Cardiac muscle cell (in vitro differentiated cells and primary cell): ENCODE results near the gene HSP90B1. TPM values are rescaled to one million over a fixed set of nuclear protein-coding genes. Genes with fewer than 3 reads are reported as not detected.
A peak's percentile ranks its signal among the peaks of the same experiment; 100 is the strongest.

ENCODE experiments used
- DNase-seq, 2 donors: peaks; one replicate each; pipeline versions ENCODE4 v3.0.0 to v3.0.0-alpha.2; 2010 to 2017; ENCODE audit warnings: low read depth in 1 of 2, low spot score in 1 of 2
- H3K27ac ChIP-seq: fragments of 200-600 bp; sonication (generic); 2 replicates; pipeline ENCODE4 v1.5.1; 2016
- H3K27me3 ChIP-seq: fragments of 200-600 bp; sonication (generic); 2 replicates; pipeline ENCODE4 v1.6.0; 2016; ENCODE audit warnings: control low read depth
- H3K36me3 ChIP-seq: fragments of 200-600 bp; sonication (generic); 2 replicates; pipeline ENCODE4 v1.5.1; 2016; ENCODE audit warnings: control low read depth
- H3K4me1 ChIP-seq: fragments of 200-600 bp; sonication (generic); 2 replicates; pipeline ENCODE4 v1.8.1; 2017; ENCODE audit warnings: low read depth, mild to moderate bottlenecking, mixed run types
- H3K4me3 ChIP-seq: fragments of 200-600 bp; sonication (generic); 2 replicates; pipeline ENCODE4 v1.5.1; 2016; ENCODE audit warnings: mild to moderate bottlenecking
- H3K9me3 ChIP-seq: fragments of 200-600 bp; sonication (generic); 2 replicates; pipeline ENCODE4 v1.5.1; 2017; ENCODE audit warnings: low read depth, mild to moderate bottlenecking, control low read depth
- CTCF ChIP-seq: IDR thresholded peaks from 2 replicates; pipeline ENCODE4 v1.5.1; 2012; ENCODE audit warnings: low read depth, mild to moderate bottlenecking, low read length
- polyA plus RNA-seq: library from polyadenylated mRNA; unstranded; fragments of >200 nt; fragmentation: Nextera tagmentation; extraction: Ambion mirVana; gene quantifications from 2 replicates; pipeline ENCODE4 v1.2.1, GENCODE V29; 2016
- total RNA-seq: library from RNA; depleted of rRNA; stranded (reverse); fragments of >200 nt; gene quantifications from 2 replicates; pipeline ENCODE4 v1.2.3, GENCODE V29; 2016

HSP90B1 gene
- total and polyA plus RNA-seq, 2 experiments from 2014 or later: 386 to 1,006 TPM

GRCh38 chr12:103905730-103906349 lies 24.4 kb upstream of the HSP90B1 start:
- H3K4me1 ChIP-seq: no peaks in the 10 kb centered on the region
- H3K27ac ChIP-seq: no peak overlapping the region
- no peaks in the 10 kb centered on the region for H3K27me3 ChIP-seq
- no peak for DNase-seq
- no peak for TF ChIP-seq CTCF
- H3K9me3 ChIP-seq: no peaks in the 10 kb centered on the region
- no peak overlapping the region for H3K4me3 ChIP-seq
- no peaks in the 10 kb centered on the region for H3K36me3 ChIP-seq

GRCh38 chr12:103908246-103908541 lies 22.0 kb upstream of the HSP90B1 start:
- Histone ChIP-seq H3K9me3 (no peaks in the 10 kb centered on the region), H3K27ac (no peak overlapping the region), H3K4me1 (peaks cover 6% of the 10 kb centered on the region), H3K4me3 (no peak overlapping the region), H3K36me3 (no peaks in the 10 kb centered on the region), H3K27me3 (no peaks in the 10 kb centered on the region)
- no peak for TF ChIP-seq CTCF
- no peak for DNase-seq

DNA sequence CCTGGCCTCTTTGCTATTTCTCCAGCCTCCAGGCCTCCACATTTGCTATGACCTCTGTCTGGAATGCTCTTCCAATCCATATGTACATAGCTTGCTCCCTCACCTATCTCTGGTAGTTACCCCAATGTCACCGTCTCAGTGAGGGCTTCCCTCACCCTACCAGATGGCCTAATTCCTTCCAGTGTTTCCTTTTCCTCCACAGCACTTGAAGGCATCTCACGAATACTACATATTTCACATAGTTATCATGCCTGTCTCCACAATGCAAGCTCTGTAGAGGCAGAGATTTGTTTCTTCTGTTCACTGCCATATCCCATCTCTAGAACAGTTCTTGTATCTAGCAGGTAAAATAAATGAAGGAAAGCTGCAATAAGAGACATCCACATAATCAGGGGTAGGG lies 21.3 kb upstream of the HSP90B1 start:
- Histone ChIP-seq H3K27ac (peak overlapping the region; percentile 80), H3K9me3 (no peaks in the 10 kb centered on the region), H3K27me3 (no peaks in the 10 kb centered on the region), H3K4me1 (peaks cover 6% of the 10 kb centered on the region), H3K4me3 (no peak overlapping the region), H3K36me3 (no peaks in the 10 kb centered on the region)
- DNase-seq: peak; percentile 52 to 56
- no peak for TF ChIP-seq CTCF

DNA sequence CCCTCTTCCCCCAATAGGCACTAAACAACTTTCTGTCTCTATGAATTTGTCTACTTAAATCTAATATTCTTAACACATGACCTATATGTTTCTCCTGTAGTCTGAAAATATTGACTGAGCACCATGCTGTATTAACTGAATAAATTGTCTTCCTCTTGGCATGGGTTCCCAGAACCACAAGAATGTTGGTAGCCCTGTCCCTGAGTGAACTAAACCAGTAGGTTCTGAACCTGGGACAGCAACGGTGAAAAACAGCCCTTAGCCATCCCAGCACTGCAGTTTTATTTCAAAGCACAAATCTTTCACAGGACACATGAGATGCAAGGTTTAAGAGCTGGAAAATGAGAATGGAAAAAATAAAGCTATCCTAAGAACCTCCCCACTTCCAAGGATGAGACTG lies 20.4 kb upstream of the HSP90B1 start:
- TF ChIP-seq CTCF: no peak
- peaks cover 6% of the 10 kb centered on the region for H3K4me1 ChIP-seq
- H3K27ac ChIP-seq: peak overlapping the region; percentile 33
- no peaks in the 10 kb centered on the region for H3K9me3 ChIP-seq
- H3K4me3 ChIP-seq: no peak overlapping the region
- peak in 1 of 2 donors; percentile 52 for DNase-seq
- H3K36me3 ChIP-seq: no peaks in the 10 kb centered on the region
- H3K27me3 ChIP-seq: no peaks in the 10 kb centered on the region

- no peak for TF ChIP-seq CTCF
- Histone ChIP-seq H3K4me1 (peaks cover 6% of the 10 kb centered on the region), H3K27me3 (no peaks in the 10 kb centered on the region), H3K9me3 (no peaks in the 10 kb centered on the region), H3K27ac (peak overlapping the region; percentile 52), H3K36me3 (no peaks in the 10 kb centered on the region), H3K4me3 (no peak overlapping the region)
- DNase-seq: no peak
Observed at GRCh38 chr12:103912069-103912468, 18.1 kb upstream of the HSP90B1 start.

DNA sequence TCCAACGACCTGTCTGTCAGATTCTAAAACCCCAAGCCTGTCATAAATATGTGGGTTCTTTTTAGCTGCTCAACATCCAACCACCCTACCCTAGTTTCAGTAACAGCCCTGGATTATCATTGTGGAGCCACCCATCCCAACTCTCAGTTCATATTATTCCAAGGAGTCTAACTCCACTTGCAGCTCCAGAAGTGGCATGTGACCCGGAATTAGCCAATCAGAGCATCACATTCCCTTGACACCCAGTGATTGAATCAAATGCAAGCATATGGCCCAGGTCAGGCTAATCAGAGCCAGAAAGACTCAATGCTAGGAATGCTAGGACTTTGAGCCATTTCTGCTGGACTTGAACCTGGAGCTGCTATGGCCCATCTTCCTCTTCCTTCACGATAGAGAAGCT lies 17.1 kb upstream of the HSP90B1 start:
- Histone ChIP-seq H3K27me3 (no peaks in the 10 kb centered on the region), H3K9me3 (no peaks in the 10 kb centered on the region), H3K36me3 (no peaks in the 10 kb centered on the region), H3K27ac (no peak overlapping the region), H3K4me3 (no peak overlapping the region), H3K4me1 (peaks cover 6% of the 10 kb centered on the region)
- no peak for TF ChIP-seq CTCF
- DNase-seq: no peak
